NCI-H748 (cell line): ENCODE data around the gene ZNF214.
A peak's percentile ranks its signal among the peaks of the same experiment; 100 is the strongest.

ENCODE experiments used
- DNase-seq: peaks from one replicate; lab custom pipeline; 2025; ENCODE audit not compliant: unreplicated experiment; lab: John Stamatoyannopoulos, UW

The ZNF214 gene

GRCh38 chr11:7020183-7020917 lies at the start of gene ZNF214, which contains the start of gene NLRP14:
ZNF214 (minus strand) TSS chr11:7020346; CDS start chr11:7002835, 17,511 bp downstream.
NLRP14 (plus strand) TSS chr11:7020479; CDS start chr11:7038587, 18,108 bp downstream.
- DNase-seq, result peak; percentile 94

- DNase-seq, result no peak
Measured at GRCh38 chr11:7062534-7062933, 42.4 kb upstream of the ZNF214 start.

GRCh38 chr11:7060868-7061267 lies 40.7 kb upstream of the ZNF214 start:
- DNase-seq, result no peak

DNA sequence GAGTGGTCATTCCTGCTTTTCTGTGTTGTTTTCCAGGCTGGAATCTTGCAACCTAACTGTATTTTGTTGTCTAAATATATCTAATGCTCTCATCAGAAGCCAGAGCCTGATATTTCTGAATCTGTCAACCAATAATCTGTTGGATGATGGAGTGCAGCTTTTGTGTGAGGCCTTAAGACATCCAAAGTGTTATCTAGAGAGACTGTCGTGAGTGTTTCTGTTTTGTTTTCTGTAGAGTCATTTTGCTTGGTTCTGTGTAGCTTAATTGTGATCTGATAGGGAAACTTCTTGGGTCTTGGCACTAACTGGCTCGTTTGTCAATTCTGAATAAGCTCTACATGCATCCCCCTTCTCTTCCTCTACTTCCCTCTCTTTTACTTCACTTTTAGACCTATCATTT lies 37.5 kb upstream of the ZNF214 start:
- no peak for DNase-seq

DNA sequence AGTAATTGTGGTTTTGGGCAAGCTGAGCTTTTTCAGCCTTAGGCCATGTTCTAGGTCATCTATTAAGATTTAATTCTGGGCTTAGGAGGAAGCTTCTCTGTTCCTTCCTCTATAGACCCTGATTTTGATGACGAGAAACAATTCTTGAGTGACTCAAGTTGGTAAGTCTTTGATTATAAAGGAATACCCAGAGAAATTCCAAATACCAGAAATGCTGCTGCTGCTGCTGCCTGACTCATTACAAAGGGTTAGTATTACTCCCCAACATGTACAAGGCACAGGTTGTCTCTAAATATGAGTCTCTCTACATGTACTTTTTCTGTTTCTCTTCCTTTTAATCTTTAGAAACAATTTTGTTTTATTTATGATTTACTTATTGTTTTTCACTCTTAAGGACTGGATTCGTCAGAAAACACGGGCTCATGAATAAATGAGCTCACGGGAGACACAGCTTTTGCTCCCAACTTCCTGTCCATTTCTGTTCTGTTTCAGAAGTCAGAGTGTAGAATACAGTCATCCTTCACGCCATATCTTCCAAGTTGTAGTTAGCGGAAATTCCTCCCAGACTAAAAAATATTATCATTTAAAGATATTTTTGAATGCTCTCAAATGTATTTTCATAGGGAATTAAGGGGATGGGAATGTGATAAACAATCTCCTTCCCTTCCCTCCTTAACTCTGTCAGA lies 36.8 kb upstream of the ZNF214 start:
- DNase-seq, result no peak

DNA sequence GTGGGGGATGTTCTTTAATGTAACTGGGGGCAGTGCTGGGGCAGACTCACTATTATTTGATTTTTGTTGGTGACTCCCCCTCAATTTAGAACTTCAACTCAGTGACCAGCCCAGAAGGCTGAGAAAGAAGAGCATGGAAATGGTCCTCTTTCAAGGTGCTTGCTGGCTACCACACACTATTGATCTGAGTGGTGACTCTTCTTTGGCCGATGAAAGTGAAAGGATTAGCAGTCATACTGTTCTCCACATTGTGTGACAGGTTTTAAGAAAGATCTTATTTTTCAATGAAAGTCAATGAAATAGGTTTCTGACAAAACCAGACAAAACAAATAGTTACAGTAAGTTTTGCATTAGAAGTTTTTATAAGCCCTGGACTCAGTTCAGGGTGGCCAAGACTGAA lies 30.0 kb upstream of the ZNF214 start:
- no peak for DNase-seq

- DNase-seq, result no peak
Measured at GRCh38 chr11:7046474-7047175, 26.5 kb upstream of the ZNF214 start.

DNA sequence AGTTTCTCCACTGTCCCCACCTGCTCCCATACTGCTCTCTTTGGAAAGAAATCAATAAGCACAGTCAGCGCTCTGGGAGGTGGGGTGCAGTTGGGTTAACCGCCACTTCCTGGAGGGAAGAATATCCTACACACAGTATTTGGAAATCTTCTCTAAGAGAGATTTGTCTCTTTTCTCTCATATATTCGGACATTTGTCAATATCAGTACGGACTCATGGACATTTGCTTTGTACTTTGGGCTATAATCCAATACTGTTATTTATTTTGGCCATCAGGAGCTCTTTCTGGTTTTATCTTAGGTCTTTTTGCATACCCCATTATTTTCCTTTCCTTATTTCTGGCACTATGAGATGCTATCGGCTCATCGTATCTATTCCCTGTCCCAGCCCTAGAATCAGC lies 13.9 kb upstream of the ZNF214 start:
- no peak for DNase-seq

DNA sequence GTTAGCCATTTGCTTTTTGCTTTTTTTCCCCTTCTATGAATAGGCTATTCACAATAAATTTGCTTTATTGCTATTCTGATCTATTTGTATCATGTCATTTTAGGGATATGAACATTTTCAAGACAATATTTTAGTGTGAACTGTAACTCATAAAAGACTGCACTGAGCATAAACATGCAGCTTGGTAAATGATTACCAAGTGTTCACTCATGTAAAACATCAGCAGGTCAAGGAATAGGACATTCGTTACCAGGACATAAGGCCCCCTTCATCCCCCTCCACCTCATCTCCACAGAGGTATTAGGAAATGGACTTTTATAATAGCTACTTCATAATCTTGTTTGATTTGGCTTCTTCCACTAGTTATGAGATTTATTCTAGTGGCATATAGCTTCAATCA lies 12.5 kb upstream of the ZNF214 start:
- no peak for DNase-seq

GRCh38 chr11:7031471-7031871 lies 11.3 kb upstream of the ZNF214 start:
- peak; percentile 29 for DNase-seq

GRCh38 chr11:7030836-7031235 lies 10.7 kb upstream of the ZNF214 start:
- no peak for DNase-seq

- no peak for DNase-seq
Measured at GRCh38 chr11:7028141-7028540, 8.0 kb upstream of the ZNF214 start.

- DNase-seq, result peak; percentile 24
Measured at GRCh38 chr11:7021318-7021717, 1.2 kb upstream of the ZNF214 start.

DNA sequence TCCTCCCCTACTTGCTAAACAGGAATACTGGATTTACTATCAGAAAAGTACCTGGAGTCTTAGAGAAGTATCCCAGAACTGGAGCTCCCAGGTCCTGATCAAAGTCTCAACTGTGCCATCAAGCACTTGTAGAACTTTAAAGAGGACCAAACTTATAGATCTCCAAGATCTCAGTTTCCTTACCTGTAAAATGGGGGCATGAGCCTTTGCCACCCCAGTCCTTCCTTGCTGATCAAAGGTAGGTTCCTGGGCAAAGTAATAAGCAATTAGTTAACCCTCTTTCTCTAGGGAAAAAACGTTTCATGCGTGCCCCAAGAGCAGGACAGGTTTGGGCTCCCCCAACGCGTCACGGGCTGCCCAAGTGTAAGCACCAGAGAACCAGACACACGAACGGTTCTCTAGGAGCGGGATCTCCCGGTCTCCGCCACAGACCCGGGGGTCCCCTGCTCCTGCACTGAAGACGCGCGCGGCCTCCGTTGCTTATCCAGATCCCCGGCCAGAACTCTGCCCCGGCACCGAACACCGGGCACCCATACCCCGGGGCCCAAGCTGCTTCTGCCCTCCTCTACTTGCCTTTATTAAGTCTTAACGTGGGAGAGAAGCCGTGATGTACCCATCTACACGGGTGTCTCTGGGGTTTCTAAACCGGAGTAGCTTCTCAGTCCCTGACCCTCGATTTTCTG lies 505 bp downstream of the ZNF214 start:
- DNase-seq, result peak; percentile 68

GRCh38 chr11:7016011-7016410 lies 4.1 kb downstream of the ZNF214 start:
- DNase-seq, result no peak

DNA sequence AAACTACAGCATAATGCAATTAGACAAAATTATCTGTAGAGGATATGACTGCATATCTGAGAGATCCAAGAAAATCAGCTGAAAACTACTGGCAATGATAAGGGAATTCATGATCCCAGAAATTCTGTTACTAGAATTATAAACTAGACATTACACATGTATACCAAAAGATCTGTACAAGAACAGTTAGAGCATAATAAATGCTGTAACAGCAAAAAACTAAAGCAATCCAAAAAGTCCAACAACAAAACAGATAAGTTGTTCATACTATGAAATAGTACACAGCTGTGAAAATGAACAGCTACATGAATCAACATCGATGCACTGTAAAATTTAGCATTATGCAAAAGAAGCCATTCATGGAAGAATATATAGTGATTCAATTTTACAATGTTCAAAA lies 6.0 kb downstream of the ZNF214 start:
- DNase-seq, result no peak

GRCh38 chr11:7004482-7004881 lies 15.7 kb downstream of the ZNF214 start:
- DNase-seq, result no peak

DNA sequence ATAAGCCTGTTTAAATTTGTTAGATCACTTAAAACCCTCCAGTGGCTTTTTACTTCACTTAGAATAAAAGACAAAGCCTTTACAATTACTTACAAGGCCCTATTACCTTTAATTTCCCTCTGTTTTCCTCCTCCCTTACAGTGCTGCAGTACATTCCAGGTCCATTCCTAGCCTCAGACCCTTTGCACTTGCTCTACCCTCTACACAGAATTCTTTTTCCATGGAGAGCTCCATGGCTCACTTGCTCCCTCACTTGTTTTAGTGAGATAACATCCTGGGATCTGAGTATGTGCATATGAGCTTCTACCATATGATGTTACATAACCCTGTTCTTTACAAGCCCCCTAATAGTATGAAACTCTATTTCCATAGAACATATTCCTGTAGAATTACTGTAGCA lies 24.4 kb downstream of the ZNF214 start:
- no peak for DNase-seq

DNA sequence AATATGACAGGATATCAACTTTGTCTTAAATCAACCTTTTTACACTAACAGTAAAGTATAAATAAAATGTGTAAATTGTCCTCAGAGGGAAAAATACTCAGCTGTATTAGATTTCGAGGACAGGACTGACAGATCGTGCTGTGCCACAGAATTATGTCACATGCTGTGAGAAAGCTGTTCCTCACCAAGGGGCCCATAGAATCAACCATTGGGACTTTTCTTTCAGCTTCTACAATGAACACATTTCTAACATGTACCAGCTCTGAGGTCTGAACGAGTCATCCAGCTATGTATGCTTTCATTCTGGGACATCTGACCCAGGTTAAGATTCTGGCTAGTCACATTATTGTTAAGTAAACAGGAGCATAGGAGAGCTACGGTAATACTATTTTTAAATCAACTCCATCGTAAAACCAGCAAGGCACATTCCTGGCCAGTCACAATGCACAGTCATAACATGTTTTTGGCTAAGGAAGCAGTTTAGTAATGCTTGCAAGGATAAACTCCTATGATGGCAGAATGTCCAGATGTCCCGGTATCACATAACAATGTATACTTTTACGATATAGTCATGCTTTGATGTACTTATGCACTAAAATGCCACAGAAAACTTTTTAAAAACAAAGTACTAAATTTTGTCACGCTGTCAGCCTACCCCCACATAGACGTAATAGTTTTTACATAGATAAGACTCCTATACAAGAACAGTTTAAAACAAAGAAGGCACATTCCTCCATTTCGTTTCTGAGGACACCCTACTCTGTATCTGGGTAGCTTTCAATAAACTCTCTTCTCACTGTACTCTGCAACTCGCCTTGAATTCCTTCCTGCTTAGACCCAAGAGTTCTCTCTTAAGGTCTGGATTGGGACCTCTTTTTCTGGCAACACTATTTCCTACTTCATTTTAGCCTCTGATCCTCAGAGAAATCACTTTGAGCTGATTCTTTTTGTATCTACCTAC lies 27.4 kb downstream of the ZNF214 start:
- no peak for DNase-seq

DNA sequence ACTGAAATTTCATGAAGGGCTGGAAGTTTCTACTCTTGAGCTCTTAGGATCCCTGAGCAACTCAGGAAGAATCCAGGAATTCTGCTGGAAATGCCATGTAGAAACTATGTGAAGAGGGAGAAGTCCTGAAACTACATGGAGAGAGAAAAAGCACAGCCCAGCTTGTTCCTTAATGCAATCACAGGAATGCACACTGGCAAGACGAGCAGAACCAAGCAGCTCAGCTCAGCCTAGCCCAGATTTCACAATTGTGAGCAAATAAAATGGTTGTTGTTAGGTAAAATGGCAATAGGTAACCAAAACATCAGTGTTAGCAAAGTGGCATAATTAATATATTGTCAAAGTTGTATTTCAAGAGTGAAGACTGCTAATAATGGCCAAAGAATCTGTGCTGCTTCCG lies 28.1 kb downstream of the ZNF214 start:
- DNase-seq, result no peak
